ENCODE measurements around the gene KCNH1.

- TF ChIP-seq POLR2A (IDR thresholded peaks at IDR 0.05) = no peak
- TF ChIP-seq, protein P1, sequence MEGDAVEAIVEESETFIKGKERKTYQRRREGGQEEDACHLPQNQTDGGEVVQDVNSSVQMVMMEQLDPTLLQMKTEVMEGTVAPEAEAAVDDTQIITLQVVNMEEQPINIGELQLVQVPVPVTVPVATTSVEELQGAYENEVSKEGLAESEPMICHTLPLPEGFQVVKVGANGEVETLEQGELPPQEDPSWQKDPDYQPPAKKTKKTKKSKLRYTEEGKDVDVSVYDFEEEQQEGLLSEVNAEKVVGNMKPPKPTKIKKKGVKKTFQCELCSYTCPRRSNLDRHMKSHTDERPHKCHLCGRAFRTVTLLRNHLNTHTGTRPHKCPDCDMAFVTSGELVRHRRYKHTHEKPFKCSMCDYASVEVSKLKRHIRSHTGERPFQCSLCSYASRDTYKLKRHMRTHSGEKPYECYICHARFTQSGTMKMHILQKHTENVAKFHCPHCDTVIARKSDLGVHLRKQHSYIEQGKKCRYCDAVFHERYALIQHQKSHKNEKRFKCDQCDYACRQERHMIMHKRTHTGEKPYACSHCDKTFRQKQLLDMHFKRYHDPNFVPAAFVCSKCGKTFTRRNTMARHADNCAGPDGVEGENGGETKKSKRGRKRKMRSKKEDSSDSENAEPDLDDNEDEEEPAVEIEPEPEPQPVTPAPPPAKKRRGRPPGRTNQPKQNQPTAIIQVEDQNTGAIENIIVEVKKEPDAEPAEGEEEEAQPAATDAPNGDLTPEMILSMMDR (IDR thresholded peaks at IDR 0.05 in 4 of 5, conservative IDR thresholded peaks at IDR 0.05 in 1 of 5) = no peak
Measured at GRCh38 chr1:210920716-210921694, 212.9 kb downstream of the KCNH1 start.
